ENCODE measurements around the gene ADCY2. TPM values are rescaled to one million over a fixed set of nuclear protein-coding genes. Genes with fewer than 3 reads are reported as not detected.

ADCY2 gene
- total and polyA plus RNA-seq, 11 donors: 0.04 to 0.96 (median 0.32) TPM

GRCh38 chr5:7814816-7815215 is 418.9 kb downstream of the ADCY2 start:
- Histone ChIP-seq H3K9me3 (no peaks in the 10 kb centered on the region), H3K27ac (no peak overlapping the region), H3K36me3 (no peaks in the 10 kb centered on the region), H3K4me3 (no peak overlapping the region), H3K27me3 (peaks cover 0 to 25% (median 3%) of the 10 kb centered on the region in 9 donors), H3K4me1 (peaks cover 0 to 8% (median 0%) of the 10 kb centered on the region in 12 donors)
- intact Hi-C loops (cut with DNase I): loop anchor here in 2 of 10 donors (5.0 to 10.0 kb wide), 2 partner anchors 1048 to 1050 kb away; no protein-coding TSS in a partner anchor
- DNase-seq (no peak), ATAC-seq (no peak)
- TF ChIP-seq, protein P1, sequence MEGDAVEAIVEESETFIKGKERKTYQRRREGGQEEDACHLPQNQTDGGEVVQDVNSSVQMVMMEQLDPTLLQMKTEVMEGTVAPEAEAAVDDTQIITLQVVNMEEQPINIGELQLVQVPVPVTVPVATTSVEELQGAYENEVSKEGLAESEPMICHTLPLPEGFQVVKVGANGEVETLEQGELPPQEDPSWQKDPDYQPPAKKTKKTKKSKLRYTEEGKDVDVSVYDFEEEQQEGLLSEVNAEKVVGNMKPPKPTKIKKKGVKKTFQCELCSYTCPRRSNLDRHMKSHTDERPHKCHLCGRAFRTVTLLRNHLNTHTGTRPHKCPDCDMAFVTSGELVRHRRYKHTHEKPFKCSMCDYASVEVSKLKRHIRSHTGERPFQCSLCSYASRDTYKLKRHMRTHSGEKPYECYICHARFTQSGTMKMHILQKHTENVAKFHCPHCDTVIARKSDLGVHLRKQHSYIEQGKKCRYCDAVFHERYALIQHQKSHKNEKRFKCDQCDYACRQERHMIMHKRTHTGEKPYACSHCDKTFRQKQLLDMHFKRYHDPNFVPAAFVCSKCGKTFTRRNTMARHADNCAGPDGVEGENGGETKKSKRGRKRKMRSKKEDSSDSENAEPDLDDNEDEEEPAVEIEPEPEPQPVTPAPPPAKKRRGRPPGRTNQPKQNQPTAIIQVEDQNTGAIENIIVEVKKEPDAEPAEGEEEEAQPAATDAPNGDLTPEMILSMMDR (IDR thresholded peaks at IDR 0.05): no peak
- no peak for TF ChIP-seq POLR2A (IDR thresholded peaks at IDR 0.05)
- 87 to 95% (median 90%) methylated on average over 10 of the region's 10 CpGs for WGBS, 4 donors

- Histone ChIP-seq H3K4me3 (no peak overlapping the region), H3K4me1 (peaks cover 0 to 8% (median 0%) of the 10 kb centered on the region in 12 donors), H3K36me3 (no peaks in the 10 kb centered on the region), H3K27ac (no peak overlapping the region), H3K9me3 (no peaks in the 10 kb centered on the region), H3K27me3 (peaks cover 0 to 26% (median 0%) of the 10 kb centered on the region in 9 donors)
- intact Hi-C loops (cut with DNase I): loop anchor here in 2 of 10 donors (5.0 to 10.0 kb wide), 2 partner anchors 1049 to 1051 kb away; no protein-coding TSS in a partner anchor
- 11 to 13% (median 12%) methylated on average over 12 of the region's 12 CpGs for WGBS, 4 donors
- TF ChIP-seq, protein P1 (IDR thresholded peaks at IDR 0.05): peak; percentile 64 to 87 (median 78)
- no peak for TF ChIP-seq POLR2A (IDR thresholded peaks at IDR 0.05)
- ATAC-seq (peak; percentile 91 to 99 (median 95)), DNase-seq (peak; percentile 73 to 88 (median 79))
Observed at GRCh38 chr5:7815892-7816534, 420.1 kb downstream of the ADCY2 start.

DNA sequence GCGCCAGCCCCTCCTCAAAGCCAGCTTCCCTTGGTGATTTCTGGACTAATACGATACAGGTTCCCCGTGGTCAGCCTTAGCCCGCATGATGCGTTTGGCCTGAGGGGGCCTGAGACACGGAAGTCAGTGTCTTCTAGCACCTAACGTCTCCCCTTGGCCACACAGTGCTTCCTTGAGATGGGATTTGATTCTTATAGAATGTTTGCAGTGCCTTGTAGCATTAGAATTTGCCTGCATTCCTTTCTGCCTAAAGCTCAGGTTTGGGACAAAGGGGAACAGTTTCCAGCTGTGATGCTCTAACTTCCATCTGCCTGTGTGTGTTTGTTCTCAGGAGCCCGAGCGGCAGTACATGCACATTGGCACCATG is 420.6 kb downstream of the ADCY2 start:
- Histone ChIP-seq H3K4me3 (no peak overlapping the region), H3K27me3 (peaks cover 0 to 31% (median 3%) of the 10 kb centered on the region in 9 donors), H3K36me3 (no peaks in the 10 kb centered on the region), H3K4me1 (peaks cover 0 to 8% (median 0%) of the 10 kb centered on the region in 12 donors), H3K9me3 (no peaks in the 10 kb centered on the region), H3K27ac (no peak overlapping the region)
- peak in 2 of 4 donors; percentile 11 to 15 for ATAC-seq
- intact Hi-C loops (cut with DNase I): loop anchor here in 2 of 10 donors (5.0 to 10.0 kb wide), 2 partner anchors 1049 to 1052 kb away; no protein-coding TSS in a partner anchor
- TF ChIP-seq, protein P1 (IDR thresholded peaks at IDR 0.05): peak in 1 of 12 donors; percentile 20
- no peak for TF ChIP-seq POLR2A (IDR thresholded peaks at IDR 0.05)
- 26 to 32% (median 32%) methylated on average over 9 of the region's 9 CpGs for WGBS, 4 donors
- DNase-seq: no peak

- peaks cover 0 to 32% (median 2%) of the 10 kb centered on the region in 9 donors for H3K27me3 ChIP-seq
- TF ChIP-seq POLR2A (IDR thresholded peaks at IDR 0.05): no peak
- ATAC-seq (no peak), DNase-seq (no peak)
- no peaks in the 10 kb centered on the region for H3K9me3 ChIP-seq
- 46 to 66% (median 53%) methylated on average over 3 of the region's 3 CpGs for WGBS, 4 donors
- H3K4me1 ChIP-seq: no peaks in the 10 kb centered on the region
- H3K4me3 ChIP-seq: no peak overlapping the region
- H3K36me3 ChIP-seq: no peaks in the 10 kb centered on the region
- intact Hi-C loops (cut with DNase I): loop anchor here in 1 of 10 donors (10.0 kb wide), 1 partner anchor 1058 kb away; no protein-coding TSS in a partner anchor
- no peak overlapping the region for H3K27ac ChIP-seq
Observed at GRCh38 chr5:7822449-7822848, 426.5 kb downstream of the ADCY2 start.

All from heart left ventricle (tissue), 16 donors.